HG02884 (cell line): Measurements from ENCODE around the gene SULT6B1.

Experiments used
- ATAC-seq: cut with Tn5 transposase; IDR thresholded peaks from one replicate; pipeline ENCODE4 v1.9.1; 2021; ENCODE audit warnings: mild to moderate bottlenecking, moderate library complexity; ENCODE audit not compliant: unreplicated experiment

Gene SULT6B1

GRCh38 chr2:37153224-37153623 lies 35.2 kb downstream of the SULT6B1 start:
- ATAC-seq = no peak

GRCh38 chr2:37149626-37150322 lies 38.7 kb downstream of the SULT6B1 start:
- no peak for ATAC-seq

GRCh38 chr2:37148325-37148724 lies 40.1 kb downstream of the SULT6B1 start:
- ATAC-seq = no peak

GRCh38 chr2:37146062-37146461 lies 42.4 kb downstream of the SULT6B1 start:
- no peak for ATAC-seq

GRCh38 chr2:37143974-37144373 lies 44.5 kb downstream of the SULT6B1 start:
- ATAC-seq = no peak

- no peak for ATAC-seq
These were observed 45.9 kb downstream of the SULT6B1 start for GRCh38 chr2:37142546-37142945.

- no peak for ATAC-seq
These were observed 55.6 kb downstream of the SULT6B1 start for GRCh38 chr2:37132914-37133313.

- ATAC-seq = no peak
These were observed 63.1 kb downstream of the SULT6B1 start for GRCh38 chr2:37125416-37125815.

- ATAC-seq = no peak
These were observed 69.3 kb downstream of the SULT6B1 start for GRCh38 chr2:37119157-37119556.
